ENCODE measurements around the gene TOX4. TPM values are rescaled to one million over a fixed set of nuclear protein-coding genes. Genes with fewer than 3 reads are reported as not detected.
A peak's percentile ranks its signal among the peaks of the same experiment; 100 is the strongest.

The TOX4 gene
- total RNA-seq, 1 experiment from 2014 or later: 50.1 TPM

DNA sequence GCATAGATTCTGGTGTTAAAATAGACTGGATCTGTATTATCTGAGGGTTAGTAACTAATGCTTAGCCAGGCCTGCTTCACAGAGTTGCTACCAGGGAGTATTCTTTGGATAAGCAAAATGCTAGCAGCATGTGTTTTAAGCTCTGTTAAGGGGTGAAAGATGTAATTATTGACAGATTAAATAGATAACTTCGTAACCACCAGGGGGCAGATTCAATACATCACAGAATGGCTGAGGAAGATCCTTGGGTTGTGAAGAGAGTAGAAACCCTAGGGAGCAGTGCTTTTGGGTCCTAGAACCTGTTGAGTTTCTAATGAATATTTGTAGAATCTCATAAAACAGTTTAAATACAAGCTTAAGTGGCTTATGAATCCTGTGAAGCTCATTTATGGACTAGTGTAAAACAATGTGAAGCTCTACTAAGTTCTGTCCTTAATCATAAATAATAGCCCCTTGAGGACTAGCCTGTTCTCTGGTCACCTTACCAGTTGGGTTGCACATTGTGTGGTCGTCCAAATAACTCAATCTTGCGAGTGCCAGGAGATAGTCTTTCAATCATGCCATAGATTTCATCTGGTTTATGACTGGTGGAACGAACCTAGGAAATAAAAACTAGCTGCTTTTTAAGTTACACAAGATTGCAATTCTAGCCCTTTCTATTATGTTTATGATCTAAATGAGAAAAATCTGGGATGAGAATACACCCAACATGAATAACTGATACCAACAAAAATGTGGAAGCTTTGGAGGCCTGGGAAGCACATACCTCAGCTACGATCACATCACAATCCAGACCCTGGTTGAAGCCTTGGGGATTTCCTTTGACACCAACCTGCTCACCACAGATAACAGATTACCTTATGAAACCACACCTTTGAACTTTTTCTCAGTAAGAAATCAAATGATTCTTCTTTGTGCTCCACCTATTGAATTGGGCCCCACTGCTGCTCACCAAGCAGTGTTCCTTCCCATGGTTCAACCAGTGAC is 21.8 kb downstream of the TOX4 start:
- H3K9me3 ChIP-seq (ENCODE audit: control insufficient read depth, insufficient read depth, low read depth, low read length): no peaks in the 10 kb centered on the region
- in situ Hi-C loops (cut with HindIII; ENCODE audit: low pct_unique_long_range_greater_than_20kb, low sequenced_read_pairs) (no loop called here), intact Hi-C loops (cut with micrococcal nuclease; ENCODE audit: unreplicated experiment) (loop anchor here (5.0 kb wide), 1 partner anchor 53 kb away; no protein-coding TSS in a partner anchor)
- no peak for TF ChIP-seq POLR2AphosphoS5 (IDR thresholded peaks at IDR 0.05; ENCODE audit: low read depth, low read length)
- TF ChIP-seq, protein P1, sequence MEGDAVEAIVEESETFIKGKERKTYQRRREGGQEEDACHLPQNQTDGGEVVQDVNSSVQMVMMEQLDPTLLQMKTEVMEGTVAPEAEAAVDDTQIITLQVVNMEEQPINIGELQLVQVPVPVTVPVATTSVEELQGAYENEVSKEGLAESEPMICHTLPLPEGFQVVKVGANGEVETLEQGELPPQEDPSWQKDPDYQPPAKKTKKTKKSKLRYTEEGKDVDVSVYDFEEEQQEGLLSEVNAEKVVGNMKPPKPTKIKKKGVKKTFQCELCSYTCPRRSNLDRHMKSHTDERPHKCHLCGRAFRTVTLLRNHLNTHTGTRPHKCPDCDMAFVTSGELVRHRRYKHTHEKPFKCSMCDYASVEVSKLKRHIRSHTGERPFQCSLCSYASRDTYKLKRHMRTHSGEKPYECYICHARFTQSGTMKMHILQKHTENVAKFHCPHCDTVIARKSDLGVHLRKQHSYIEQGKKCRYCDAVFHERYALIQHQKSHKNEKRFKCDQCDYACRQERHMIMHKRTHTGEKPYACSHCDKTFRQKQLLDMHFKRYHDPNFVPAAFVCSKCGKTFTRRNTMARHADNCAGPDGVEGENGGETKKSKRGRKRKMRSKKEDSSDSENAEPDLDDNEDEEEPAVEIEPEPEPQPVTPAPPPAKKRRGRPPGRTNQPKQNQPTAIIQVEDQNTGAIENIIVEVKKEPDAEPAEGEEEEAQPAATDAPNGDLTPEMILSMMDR (IDR thresholded peaks at IDR 0.05): peak; percentile 25; the same call in 1 of the 2 replicates
- DNase-seq (ENCODE audit: low read depth, low spot score) (no peak), ATAC-seq (peak; percentile 61; the same call in 1 of the 2 replicates)
- peaks cover 30% of the 10 kb centered on the region for H3K36me3 ChIP-seq (ENCODE audit: control insufficient read depth, insufficient read depth, low read length)
- ChIA-PET CTCF (interaction anchor here (0.5 to 1.0 kb wide), 5 partner anchors 12 to 869 kb away, joined by 3 to 9 read pairs (median 4); partner anchors contain the start of gene METTL3), POLR2A (no interaction called here)
- H3K4me1 ChIP-seq (ENCODE audit: control insufficient read depth, insufficient read depth, low read length): no peaks in the 10 kb centered on the region
- TSS peak; percentile 20 for BruUV-seq (replicated peaks)
- no peak overlapping the region for H3K4me3 ChIP-seq (ENCODE audit: low read depth in 2 of 2, low read length in 2 of 2)
- no peak overlapping the region for H3K27ac ChIP-seq (ENCODE audit: low read length)
- H3K27me3 ChIP-seq (ENCODE audit: control insufficient read depth, insufficient read depth, low read length): no peaks in the 10 kb centered on the region

DNA sequence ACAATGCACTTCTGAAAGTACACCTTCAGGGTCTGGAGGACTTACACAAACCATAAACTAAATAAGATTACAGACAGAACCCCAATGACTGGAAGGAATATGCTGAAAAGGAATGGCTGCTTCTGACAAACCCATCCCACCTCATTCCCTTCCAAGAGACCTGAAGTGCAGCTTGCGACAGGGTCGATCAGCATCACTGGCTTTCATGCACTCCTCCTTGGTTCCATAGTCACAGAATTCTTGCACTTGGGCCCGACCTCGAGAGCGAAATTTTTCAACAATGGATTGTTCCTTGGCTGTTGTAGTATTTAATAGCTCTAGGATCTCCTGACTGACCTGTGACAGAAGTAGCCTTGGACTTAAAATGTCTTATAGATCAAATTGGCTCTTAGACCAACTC is 24.6 kb downstream of the TOX4 start:
- H3K9me3 ChIP-seq (ENCODE audit: control insufficient read depth, insufficient read depth, low read depth, low read length): no peaks in the 10 kb centered on the region
- intact Hi-C loops (cut with micrococcal nuclease; ENCODE audit: unreplicated experiment): no loop called here
- TF ChIP-seq, protein P2, sequence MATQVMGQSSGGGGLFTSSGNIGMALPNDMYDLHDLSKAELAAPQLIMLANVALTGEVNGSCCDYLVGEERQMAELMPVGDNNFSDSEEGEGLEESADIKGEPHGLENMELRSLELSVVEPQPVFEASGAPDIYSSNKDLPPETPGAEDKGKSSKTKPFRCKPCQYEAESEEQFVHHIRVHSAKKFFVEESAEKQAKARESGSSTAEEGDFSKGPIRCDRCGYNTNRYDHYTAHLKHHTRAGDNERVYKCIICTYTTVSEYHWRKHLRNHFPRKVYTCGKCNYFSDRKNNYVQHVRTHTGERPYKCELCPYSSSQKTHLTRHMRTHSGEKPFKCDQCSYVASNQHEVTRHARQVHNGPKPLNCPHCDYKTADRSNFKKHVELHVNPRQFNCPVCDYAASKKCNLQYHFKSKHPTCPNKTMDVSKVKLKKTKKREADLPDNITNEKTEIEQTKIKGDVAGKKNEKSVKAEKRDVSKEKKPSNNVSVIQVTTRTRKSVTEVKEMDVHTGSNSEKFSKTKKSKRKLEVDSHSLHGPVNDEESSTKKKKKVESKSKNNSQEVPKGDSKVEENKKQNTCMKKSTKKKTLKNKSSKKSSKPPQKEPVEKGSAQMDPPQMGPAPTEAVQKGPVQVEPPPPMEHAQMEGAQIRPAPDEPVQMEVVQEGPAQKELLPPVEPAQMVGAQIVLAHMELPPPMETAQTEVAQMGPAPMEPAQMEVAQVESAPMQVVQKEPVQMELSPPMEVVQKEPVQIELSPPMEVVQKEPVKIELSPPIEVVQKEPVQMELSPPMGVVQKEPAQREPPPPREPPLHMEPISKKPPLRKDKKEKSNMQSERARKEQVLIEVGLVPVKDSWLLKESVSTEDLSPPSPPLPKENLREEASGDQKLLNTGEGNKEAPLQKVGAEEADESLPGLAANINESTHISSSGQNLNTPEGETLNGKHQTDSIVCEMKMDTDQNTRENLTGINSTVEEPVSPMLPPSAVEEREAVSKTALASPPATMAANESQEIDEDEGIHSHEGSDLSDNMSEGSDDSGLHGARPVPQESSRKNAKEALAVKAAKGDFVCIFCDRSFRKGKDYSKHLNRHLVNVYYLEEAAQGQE (IDR thresholded peaks at IDR 0.05; ENCODE audit: insufficient read depth in 1 of 2, low read depth in 2 of 2, low read length in 1 of 2): no peak
- TF ChIP-seq, protein P1 (IDR thresholded peaks at IDR 0.05): no peak
- no peak for TF ChIP-seq SIN3A (IDR thresholded peaks at IDR 0.05; ENCODE audit: borderline replicate concordance, insufficient read depth, low read depth, low read length)
- no peak for TF ChIP-seq TCF7L2 (IDR thresholded peaks at IDR 0.05; ENCODE audit: low read depth, low read length)
- no peak for TF ChIP-seq POLR2AphosphoS5 (IDR thresholded peaks at IDR 0.05; ENCODE audit: low read depth, low read length)
- H3K27ac ChIP-seq (ENCODE audit: low read length): no peak overlapping the region
- CTCF ChIA-PET: no interaction called here
- peaks cover 23% of the 10 kb centered on the region for H3K36me3 ChIP-seq (ENCODE audit: control insufficient read depth, insufficient read depth, low read length)
- no TSS peak for BruUV-seq (replicated peaks)
- no peaks in the 10 kb centered on the region for H3K27me3 ChIP-seq (ENCODE audit: control insufficient read depth, insufficient read depth, low read length)
- DNase-seq (ENCODE audit: low read depth, low spot score) (no peak), ATAC-seq (no peak)
- no peaks in the 10 kb centered on the region for H3K4me1 ChIP-seq (ENCODE audit: control insufficient read depth, insufficient read depth, low read length)
- in situ Hi-C loops (cut with HindIII; ENCODE audit: low pct_unique_long_range_greater_than_20kb, low sequenced_read_pairs): no loop called here
- no peak overlapping the region for H3K4me3 ChIP-seq (ENCODE audit: low read depth in 2 of 2, low read length in 2 of 2)
- POLR2A ChIA-PET: interaction anchor here (0.7 kb wide), 1 partner anchor 10 kb away, joined by 12 read pairs; no protein-coding TSS in a partner anchor

Measured in Panc1 (cell line).